Pancreas (tissue), 10 donors: ENCODE measurements around the gene PPP2R2D. TPM values are rescaled to one million over a fixed set of nuclear protein-coding genes. Genes with fewer than 3 reads are reported as not detected.

Experiments
- ATAC-seq, 4 donors: fragments of 200-7000 bp; cut with Tn5 transposase; one replicate each; pipeline versions ENCODE4 v1.8.0 to v1.9.1; 2020; ENCODE audit warnings: mild to moderate bottlenecking in 4 of 4, moderate library complexity in 4 of 4
- DNase-seq, 6 donors: peaks; one replicate each; pipeline ENCODE4 v3.0.0-alpha.2; 2020
- FAIRE-seq: peaks from 2 replicates; lab custom pipeline; 2012; peaks lifted over from hg19 to GRCh38; lab: Jason Lieb, UNC
- H3K27ac ChIP-seq, 4 donors: fragments of 200-600 bp; sonication (generic); 1 replicate in 3 of 4; 2 replicates in 1 of 4; pipeline versions ENCODE4 v1.5.0 to v1.8.0; 2020
- H3K27me3 ChIP-seq, 4 donors: fragments of 200-600 bp; one replicate each; pipeline ENCODE4 v1.8.0; 2021
- H3K36me3 ChIP-seq, 3 donors: fragments of 200-600 bp; sonication (generic) in 1 of 3; one replicate each; pipeline versions ENCODE4 v1.5.0 to v1.8.0; 2020 to 2021
- H3K4me1 ChIP-seq, 3 donors: fragments of 200-600 bp; one replicate each; pipeline ENCODE4 v1.8.0; 2021
- H3K4me3 ChIP-seq, 4 donors: fragments of 200-600 bp; sonication (generic) in 2 of 4; one replicate each; pipeline versions ENCODE4 v1.5.0 to v1.8.0; 2020 to 2021
- H3K9me3 ChIP-seq, 4 donors: fragments of 200-600 bp; one replicate each; pipeline ENCODE4 v1.8.0; 2021
- WGBS, 2 donors: extraction: QIAGEN DNeasy Blood & Tissue Kit; methylation state at CpG; one replicate each; pipeline ENCODE4 v1.1.7; 2013; 5-methylcytosine and 5-hydroxymethylcytosine counted together
- intact Hi-C, 3 donors: fragments of 100-400 bp; cut with DNase I; formaldehyde crosslinking; loops; one replicate each; pipeline versions ENCODE4 v1.11.1 to v1.14.2; 2022
- polyA plus RNA-seq, 2 donors: library from polyadenylated mRNA; stranded (reverse); fragments of 200-250 nt; gene quantifications; one replicate each; pipeline ENCODE4 v1.2.3, GENCODE V29; 2013
- total RNA-seq, 6 donors: library from RNA; stranded (reverse); fragmentation: NEBNext Ultra II Directional in 4 of 6; extraction: Animal tissue kit (Norgen Biotek cat#: 25700) in 4 of 6; gene quantifications; one replicate each; pipeline versions ENCODE4 v1.2.1 to v1.2.4, GENCODE V29; 2021 to 2023
- TF ChIP-seq, protein P1 (sequence below), 4 donors: fragments of 200-600 bp; sonication (generic) in 3 of 4; IDR thresholded peaks; one replicate each; pipeline versions ENCODE4 v1.5.0 to v1.8.0; 2021; ENCODE audit warnings: antibody characterized with exemption in 4 of 4
- donor health status: healthy with polysubstance abuse.
- donor health status: DM: no; HTN: no; CAD: no; lungs with moderate emphysema.
- donor health status: DM: no; HTN: no; CAD: no.
- donor health status: control.
- donor health status: control.
- donor health status: Bipolar disorder and iron deficiency.
- donor health status: DM: yes; HTN: yes; CAD: no.
- donor health status: DM: no; HTN: no; CAD: no.
- donor health status: DM: no; HTN: no; CAD: no.
- donor health status: DM: yes; HTN: yes; CAD: no.

Gene PPP2R2D
- total and polyA plus RNA-seq, 8 donors, result 25.5 to 87.7 (median 35.3) TPM

- no peak for ATAC-seq
- WGBS, 2 donors, result 73 to 85% methylated on average over 13 of the region's 13 CpGs
- H3K27me3 ChIP-seq, result peaks cover 0 to 3% (median 0%) of the 10 kb centered on the region in 4 donors
- DNase-seq, result peak in 1 of 6 donors; percentile 12
- H3K9me3 ChIP-seq, result no peaks in the 10 kb centered on the region
- FAIRE-seq, result no peak
- H3K4me1 ChIP-seq, result no peaks in the 10 kb centered on the region
- no peaks in the 10 kb centered on the region for H3K36me3 ChIP-seq
- TF ChIP-seq, protein P1, sequence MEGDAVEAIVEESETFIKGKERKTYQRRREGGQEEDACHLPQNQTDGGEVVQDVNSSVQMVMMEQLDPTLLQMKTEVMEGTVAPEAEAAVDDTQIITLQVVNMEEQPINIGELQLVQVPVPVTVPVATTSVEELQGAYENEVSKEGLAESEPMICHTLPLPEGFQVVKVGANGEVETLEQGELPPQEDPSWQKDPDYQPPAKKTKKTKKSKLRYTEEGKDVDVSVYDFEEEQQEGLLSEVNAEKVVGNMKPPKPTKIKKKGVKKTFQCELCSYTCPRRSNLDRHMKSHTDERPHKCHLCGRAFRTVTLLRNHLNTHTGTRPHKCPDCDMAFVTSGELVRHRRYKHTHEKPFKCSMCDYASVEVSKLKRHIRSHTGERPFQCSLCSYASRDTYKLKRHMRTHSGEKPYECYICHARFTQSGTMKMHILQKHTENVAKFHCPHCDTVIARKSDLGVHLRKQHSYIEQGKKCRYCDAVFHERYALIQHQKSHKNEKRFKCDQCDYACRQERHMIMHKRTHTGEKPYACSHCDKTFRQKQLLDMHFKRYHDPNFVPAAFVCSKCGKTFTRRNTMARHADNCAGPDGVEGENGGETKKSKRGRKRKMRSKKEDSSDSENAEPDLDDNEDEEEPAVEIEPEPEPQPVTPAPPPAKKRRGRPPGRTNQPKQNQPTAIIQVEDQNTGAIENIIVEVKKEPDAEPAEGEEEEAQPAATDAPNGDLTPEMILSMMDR (IDR thresholded peaks at IDR 0.05), result no peak
- H3K27ac ChIP-seq, result no peak overlapping the region
- intact Hi-C loops, result no loop called here
- no peak overlapping the region for H3K4me3 ChIP-seq
These were observed 47.2 kb upstream of the PPP2R2D start for GRCh38 chr10:131853610-131853964.

DNA sequence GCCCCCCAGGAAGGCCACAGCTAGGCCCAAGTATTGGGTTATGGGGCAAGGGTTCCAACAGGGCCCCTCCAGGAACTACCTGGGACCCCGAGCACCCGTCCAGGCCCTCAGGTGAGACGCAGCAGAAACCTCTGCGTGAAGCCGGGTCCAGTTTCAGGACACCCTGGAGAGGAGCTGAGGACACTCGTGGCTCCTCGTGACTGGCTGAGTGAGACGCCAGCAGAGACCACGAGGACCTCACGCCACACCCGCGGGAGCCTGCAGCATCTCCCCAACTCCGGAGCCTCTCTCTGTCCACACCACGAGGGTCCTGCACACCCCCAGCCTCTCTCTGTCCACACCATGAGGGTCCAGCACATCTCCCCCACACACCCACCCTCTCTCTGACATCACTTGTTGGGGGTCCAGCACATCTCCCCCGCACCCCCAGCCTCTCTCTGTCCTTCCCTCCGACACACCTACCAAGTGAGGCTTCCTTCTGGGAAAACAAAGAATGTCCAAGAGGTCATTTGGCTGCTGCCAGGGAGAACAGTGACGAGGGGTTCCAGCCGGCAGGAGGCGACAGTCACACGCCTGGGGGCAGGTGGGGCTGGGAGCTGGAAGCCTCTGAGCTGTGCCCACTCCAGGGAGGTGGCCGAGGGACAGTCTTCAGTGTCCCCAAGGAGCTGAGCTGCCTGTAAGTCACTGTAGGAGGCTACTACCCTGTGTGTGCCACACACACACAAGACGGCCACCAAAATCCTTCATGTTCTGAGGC, 46.1 kb upstream of the PPP2R2D start:
- H3K4me3 ChIP-seq, result no peak overlapping the region
- no peaks in the 10 kb centered on the region for H3K36me3 ChIP-seq
- intact Hi-C loops, result no loop called here
- WGBS, 2 donors, result 58 to 62% methylated on average over 22 of the region's 22 CpGs
- no peak for FAIRE-seq
- peak in 1 of 6 donors; percentile 44 for DNase-seq
- TF ChIP-seq, protein P1 (IDR thresholded peaks at IDR 0.05), result no peak
- H3K4me1 ChIP-seq, result no peaks in the 10 kb centered on the region
- peaks cover 0 to 3% (median 0%) of the 10 kb centered on the region in 4 donors for H3K27me3 ChIP-seq
- no peak for ATAC-seq
- H3K27ac ChIP-seq, result no peak overlapping the region
- no peaks in the 10 kb centered on the region for H3K9me3 ChIP-seq

- no peaks in the 10 kb centered on the region for H3K36me3 ChIP-seq
- DNase-seq (peak in 2 of 6 donors; percentile 44 to 61), FAIRE-seq (no peak), ATAC-seq (no peak)
- no peaks in the 10 kb centered on the region for H3K4me1 ChIP-seq
- H3K9me3 ChIP-seq, result no peaks in the 10 kb centered on the region
- WGBS, 2 donors, result 66 to 73% methylated on average over 23 of the region's 23 CpGs
- intact Hi-C loops, result no loop called here
- no peak overlapping the region for H3K4me3 ChIP-seq
- H3K27ac ChIP-seq, result no peak overlapping the region
- TF ChIP-seq, protein P1 (IDR thresholded peaks at IDR 0.05), result no peak
- peaks cover 0 to 3% (median 0%) of the 10 kb centered on the region in 4 donors for H3K27me3 ChIP-seq
These were observed 45.1 kb upstream of the PPP2R2D start for GRCh38 chr10:131855461-131856401.

- Histone ChIP-seq H3K27me3 (peaks cover 0 to 3% (median 0%) of the 10 kb centered on the region in 4 donors), H3K36me3 (no peaks in the 10 kb centered on the region), H3K27ac (no peak overlapping the region), H3K4me3 (no peak overlapping the region), H3K9me3 (no peaks in the 10 kb centered on the region), H3K4me1 (no peaks in the 10 kb centered on the region)
- DNase-seq, result peak in 1 of 6 donors; percentile 47
- intact Hi-C loops, result no loop called here
- 65 to 73% methylated on average over 18 of the region's 18 CpGs for WGBS, 2 donors
- no peak for ATAC-seq
- FAIRE-seq, result no peak
- TF ChIP-seq, protein P1 (IDR thresholded peaks at IDR 0.05), result no peak
These were observed 44.2 kb upstream of the PPP2R2D start for GRCh38 chr10:131856441-131857094.
